Mesothelial cell of epicardium (in vitro differentiated cells): ENCODE results near the gene LENG9. TPM values are rescaled to one million over a fixed set of nuclear protein-coding genes. Genes with fewer than 3 reads are reported as not detected.

ENCODE experiments used
- DNase-seq, 2 experiments: peaks; one replicate each; pipeline ENCODE4 v3.0.0; 2021; ENCODE audit warnings: low spot score in 2 of 2; ENCODE audit not compliant: unreplicated experiment in 2 of 2
- H3K27ac Mint-ChIP-seq: 2 replicates; pipeline ENCODE4 v1.8.0; 2021; ENCODE audit warnings: mixed read lengths
- H3K27me3 Mint-ChIP-seq: 2 replicates; pipeline ENCODE4 v1.8.0; 2021; ENCODE audit warnings: low read depth, mixed read lengths
- H3K36me3 Mint-ChIP-seq: 2 replicates; pipeline ENCODE4 v1.8.0; 2021; ENCODE audit warnings: mixed read lengths
- H3K4me1 Mint-ChIP-seq: 2 replicates; pipeline ENCODE4 v1.8.0; 2021; ENCODE audit warnings: mixed read lengths
- H3K4me3 Mint-ChIP-seq: 2 replicates; pipeline ENCODE4 v1.8.0; 2021; ENCODE audit warnings: mild to moderate bottlenecking, moderate library complexity, mixed read lengths
- H3K9me3 Mint-ChIP-seq: 2 replicates; pipeline ENCODE4 v1.8.0; 2021; ENCODE audit warnings: mixed read lengths
- CTCF ChIP-seq: fragments of 200-600 bp; sonication (generic); IDR thresholded peaks from one replicate; pipeline ENCODE4 v1.5.0; 2021; ENCODE audit warnings: antibody characterized with exemption; ENCODE audit not compliant: unreplicated experiment
- total RNA-seq: library from RNA; stranded (reverse); gene quantifications from 3 replicates; pipeline ENCODE4 v1.2.1, GENCODE V29; 2021

Gene LENG9
- total RNA-seq, 1 donor from 2014 or later: 5.8 TPM

GRCh38 chr19:54429545-54430227 is 33.9 kb downstream of the LENG9 start:
- Mint-ChIP-seq H3K4me1 (peaks cover 24% of the 10 kb centered on the region), H3K9me3 (no peaks in the 10 kb centered on the region), H3K27me3 (peaks cover 42% of the 10 kb centered on the region), H3K36me3 (no peaks in the 10 kb centered on the region), H3K27ac (peak overlapping the region; percentile 16), H3K4me3 (peak overlapping the region; percentile 51)
- no peak for DNase-seq
- no peak for TF ChIP-seq CTCF

GRCh38 chr19:54429176-54429495 is 34.4 kb downstream of the LENG9 start:
- Mint-ChIP-seq H3K4me1 (peaks cover 24% of the 10 kb centered on the region), H3K9me3 (no peaks in the 10 kb centered on the region), H3K36me3 (no peaks in the 10 kb centered on the region), H3K27ac (peak overlapping the region; percentile 16), H3K4me3 (peak overlapping the region; percentile 48), H3K27me3 (peaks cover 47% of the 10 kb centered on the region)
- TF ChIP-seq CTCF: no peak
- no peak for DNase-seq

- Mint-ChIP-seq H3K27me3 (peaks cover 53% of the 10 kb centered on the region), H3K4me3 (peak overlapping the region; percentile 48), H3K9me3 (no peaks in the 10 kb centered on the region), H3K36me3 (no peaks in the 10 kb centered on the region), H3K4me1 (peaks cover 24% of the 10 kb centered on the region), H3K27ac (no peak overlapping the region)
- TF ChIP-seq CTCF: no peak
- DNase-seq: no peak
Measured at GRCh38 chr19:54428323-54429175, 35.0 kb downstream of the LENG9 start.

- H3K27ac Mint-ChIP-seq: no peak overlapping the region
- peaks cover 62% of the 10 kb centered on the region for H3K27me3 Mint-ChIP-seq
- DNase-seq: no peak
- TF ChIP-seq CTCF: no peak
- no peaks in the 10 kb centered on the region for H3K36me3 Mint-ChIP-seq
- no peaks in the 10 kb centered on the region for H3K9me3 Mint-ChIP-seq
- peaks cover 24% of the 10 kb centered on the region for H3K4me1 Mint-ChIP-seq
- H3K4me3 Mint-ChIP-seq: no peak overlapping the region
Measured at GRCh38 chr19:54427586-54427985, 36.0 kb downstream of the LENG9 start.

- Mint-ChIP-seq H3K36me3 (no peaks in the 10 kb centered on the region), H3K4me3 (no peak overlapping the region), H3K27ac (no peak overlapping the region), H3K27me3 (peaks cover 74% of the 10 kb centered on the region), H3K9me3 (no peaks in the 10 kb centered on the region), H3K4me1 (peaks cover 18% of the 10 kb centered on the region)
- no peak for TF ChIP-seq CTCF
- DNase-seq: no peak
Measured at GRCh38 chr19:54426291-54426931, 37.2 kb downstream of the LENG9 start.
